Erythroblast (primary cell): ENCODE measurements around the gene SLC25A26.

ENCODE experiments used
- GATA1 ChIP-seq: IDR thresholded peaks from 2 replicates; pipeline ENCODE4 v1.6.1; 2011; ENCODE audit warnings: low read depth, mild to moderate bottlenecking, control low read depth, low read length, moderate library complexity
- POLR2A ChIP-seq: IDR thresholded peaks from 2 replicates; pipeline ENCODE4 v1.6.1; 2011; ENCODE audit warnings: mild to moderate bottlenecking, low read length

DNA sequence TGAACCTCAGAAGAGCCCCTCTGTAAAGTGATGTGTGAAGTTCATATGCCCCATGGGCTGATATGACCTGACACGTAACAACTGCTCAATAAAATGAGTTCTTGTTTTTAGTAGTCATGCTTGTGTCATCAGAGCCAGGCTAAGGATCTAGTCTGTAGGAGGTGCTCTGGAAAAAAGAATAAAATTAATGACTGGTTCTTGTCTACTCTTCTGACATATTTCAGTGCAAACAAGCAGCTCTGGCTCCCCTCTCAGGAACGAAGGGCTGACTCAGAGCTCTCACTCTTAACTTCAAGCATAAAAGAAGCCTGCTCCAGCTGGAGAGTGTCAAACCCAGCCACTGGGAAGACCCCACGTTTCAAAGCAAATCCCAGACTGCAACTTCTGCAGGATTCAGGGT, 203.0 kb downstream of the SLC25A26 start:
- TF ChIP-seq POLR2A (no peak), GATA1 (no peak)
